T-helper 17 cell (primary cell): ENCODE measurements around the gene PRND. TPM values are rescaled to one million over a fixed set of nuclear protein-coding genes. Genes with fewer than 3 reads are reported as not detected.

Experiments used
- ATAC-seq: fragments of 150-1000 bp; cut with Tn5 transposase; 2 replicates; pipeline ENCODE4 v1.10.0; 2021; ENCODE audit warnings: mild to moderate bottlenecking, moderate library complexity
- DNase-seq, 3 donors: peaks; one replicate each; pipeline versions ENCODE4 v3.0.0 to v3.0.0-alpha.2; 2020 to 2021
- H3K9me3 ChIP-seq: one replicate; pipeline ENCODE4 v1.7.0; 2013; ENCODE audit warnings: low read length, mild to moderate bottlenecking; ENCODE audit not compliant: control insufficient read depth, poor library complexity, severe bottlenecking
- H3K27ac Mint-ChIP-seq: one replicate; pipeline ENCODE4 v1.8.0; 2022; ENCODE audit warnings: mild to moderate bottlenecking, moderate library complexity, mixed read lengths
- H3K27me3 Mint-ChIP-seq: one replicate; pipeline ENCODE4 v1.8.0; 2022; ENCODE audit warnings: mixed read lengths
- H3K36me3 Mint-ChIP-seq: one replicate; pipeline ENCODE4 v1.8.0; 2022; ENCODE audit warnings: low read depth, mixed read lengths
- H3K4me1 Mint-ChIP-seq: one replicate; pipeline ENCODE4 v1.8.0; 2022; ENCODE audit warnings: mild to moderate bottlenecking, mixed read lengths
- H3K4me3 Mint-ChIP-seq: one replicate; pipeline ENCODE4 v1.8.0; 2022; ENCODE audit warnings: mild to moderate bottlenecking, moderate library complexity, mixed read lengths
- total RNA-seq, 4 donors: library from RNA in 2 of 4; stranded (reverse) in 2 of 4; gene quantifications; one replicate each; pipeline ENCODE4 v1.2.3 and lab custom pipeline; 2022 to 2026

The PRND gene
- not detected for total RNA-seq
- total RNA-seq (lab: John Stamatoyannopoulos, UW) = 0 to 0.30 reads per million in 2 donors

DNA sequence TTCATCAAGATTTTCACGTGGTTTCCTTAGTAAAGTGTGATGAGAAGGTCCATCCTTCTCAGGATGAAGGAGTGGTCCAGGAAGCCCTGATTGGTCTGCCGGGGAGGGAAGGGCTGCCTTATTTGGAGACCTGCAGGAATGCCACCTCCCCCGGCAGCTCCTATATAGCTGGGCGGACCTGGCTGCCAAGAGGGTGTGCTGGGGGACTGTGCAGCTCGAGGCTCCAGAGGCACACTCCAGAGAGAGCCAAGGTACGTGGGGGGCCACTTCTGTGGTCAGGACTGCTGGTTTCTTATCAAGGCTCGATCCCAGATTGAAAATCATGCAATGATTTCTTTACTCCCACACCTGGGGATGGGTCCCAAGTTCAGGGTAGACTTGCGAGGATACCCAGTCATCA, at the start of gene PRND:
Gene PRND, plus strand, starts transcription at position 191 of the 400 bp plus-strand sequence. CDS start 2,643 bp downstream, outside the sequence.
- H3K9me3 ChIP-seq = no peaks in the 10 kb centered on the region
- DNase-seq (no peak), ATAC-seq (no peak)
- peaks cover 4% of the 10 kb centered on the region for H3K27me3 Mint-ChIP-seq
- peak within 1 kb of the TSS; percentile 57 for H3K4me3 Mint-ChIP-seq
- no peaks in the 10 kb centered on the region for H3K36me3 Mint-ChIP-seq
- H3K4me1 Mint-ChIP-seq = peaks cover 10% of the 10 kb centered on the region
- peak within 1 kb of the TSS; percentile 70 for H3K27ac Mint-ChIP-seq

DNA sequence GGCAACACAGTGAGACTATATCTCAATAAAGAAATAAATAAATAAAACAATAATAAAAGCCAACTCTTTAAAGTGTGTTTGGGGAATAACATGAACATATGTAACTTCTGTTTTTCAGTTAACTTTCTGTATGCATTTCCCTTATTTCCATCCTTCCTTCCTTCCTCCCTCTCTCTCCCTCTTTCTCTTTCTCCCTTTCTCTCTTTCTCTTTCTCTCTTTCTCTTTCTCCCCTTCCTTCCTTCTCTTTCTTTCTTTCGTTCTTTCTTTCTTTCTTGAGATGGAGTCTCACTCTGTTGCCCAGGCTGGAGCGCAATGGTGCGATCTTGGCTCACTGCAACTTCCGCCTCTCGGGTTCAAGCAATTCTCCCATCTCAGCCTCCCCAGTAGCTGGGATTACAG, 48.8 kb upstream of the PRND start:
- H3K27ac Mint-ChIP-seq = no peak overlapping the region
- no peak for DNase-seq

DNA sequence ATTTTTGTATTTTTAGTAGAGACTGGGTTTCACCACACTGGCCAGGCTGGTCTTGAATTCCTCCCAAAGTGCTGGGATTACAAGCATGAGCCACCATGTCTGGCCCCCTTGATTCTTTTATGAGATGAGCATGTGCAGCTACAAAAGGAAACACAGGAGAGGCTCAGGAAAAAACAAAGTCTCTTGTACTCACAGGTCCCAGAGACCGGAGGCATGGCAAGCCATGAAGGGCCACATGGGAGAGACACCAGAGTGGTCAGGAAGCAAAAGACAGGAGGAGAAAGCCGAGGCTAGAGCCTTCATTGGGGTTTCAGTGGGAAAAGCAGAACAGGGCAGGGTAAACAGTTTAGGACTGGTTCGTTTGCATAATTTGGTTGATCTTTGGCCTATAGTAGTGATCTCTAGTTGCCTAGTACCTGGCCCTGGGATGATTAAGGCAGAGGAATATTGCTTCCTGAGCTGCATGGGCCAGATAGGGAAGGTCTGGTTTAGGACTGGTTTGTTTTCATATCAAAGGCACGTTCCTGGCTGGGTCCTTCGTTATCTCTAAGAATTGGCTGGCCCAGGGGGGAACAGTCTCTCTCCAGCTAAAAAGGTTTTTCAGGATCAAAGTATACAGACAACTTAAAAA, 48.2 kb upstream of the PRND start:
- H3K9me3 ChIP-seq = no peaks in the 10 kb centered on the region
- H3K27ac Mint-ChIP-seq = no peak overlapping the region
- peaks cover 5% of the 10 kb centered on the region for H3K36me3 Mint-ChIP-seq
- H3K4me3 Mint-ChIP-seq = no peak overlapping the region
- no peaks in the 10 kb centered on the region for H3K27me3 Mint-ChIP-seq
- H3K4me1 Mint-ChIP-seq = peaks cover 18% of the 10 kb centered on the region
- DNase-seq (no peak), ATAC-seq (no peak)

More for the DNA sequence above, 48.8 kb upstream of the PRND start:
- Mint-ChIP-seq H3K36me3 (peaks cover 5% of the 10 kb centered on the region), H3K4me3 (no peak overlapping the region), H3K4me1 (peaks cover 16% of the 10 kb centered on the region), H3K27me3 (no peaks in the 10 kb centered on the region)
- no peaks in the 10 kb centered on the region for H3K9me3 ChIP-seq
- no peak for ATAC-seq

DNA sequence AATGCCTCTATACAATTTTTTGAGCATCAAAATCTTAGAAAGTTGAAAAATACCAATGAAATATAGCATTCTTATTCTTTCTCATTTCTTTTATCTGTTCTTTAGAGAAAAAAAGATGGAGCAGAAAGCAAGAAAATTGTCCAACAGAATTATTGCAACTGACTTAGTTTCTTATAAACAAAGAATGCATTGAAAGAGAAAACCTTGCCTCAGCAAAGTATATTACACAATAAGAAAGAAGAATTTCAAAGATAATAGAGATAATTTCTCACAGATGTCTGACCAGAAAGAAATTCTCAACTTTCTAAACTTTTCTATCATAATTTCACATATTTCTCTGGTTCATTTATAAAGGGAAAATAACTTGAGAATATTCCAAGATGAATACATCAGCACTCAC, 47.0 kb upstream of the PRND start:
- H3K4me1 Mint-ChIP-seq = peaks cover 21% of the 10 kb centered on the region
- H3K9me3 ChIP-seq = no peaks in the 10 kb centered on the region
- no peak overlapping the region for H3K27ac Mint-ChIP-seq
- DNase-seq (no peak), ATAC-seq (no peak)
- H3K36me3 Mint-ChIP-seq = peaks cover 5% of the 10 kb centered on the region
- H3K27me3 Mint-ChIP-seq = no peaks in the 10 kb centered on the region
- H3K4me3 Mint-ChIP-seq = no peak overlapping the region

DNA sequence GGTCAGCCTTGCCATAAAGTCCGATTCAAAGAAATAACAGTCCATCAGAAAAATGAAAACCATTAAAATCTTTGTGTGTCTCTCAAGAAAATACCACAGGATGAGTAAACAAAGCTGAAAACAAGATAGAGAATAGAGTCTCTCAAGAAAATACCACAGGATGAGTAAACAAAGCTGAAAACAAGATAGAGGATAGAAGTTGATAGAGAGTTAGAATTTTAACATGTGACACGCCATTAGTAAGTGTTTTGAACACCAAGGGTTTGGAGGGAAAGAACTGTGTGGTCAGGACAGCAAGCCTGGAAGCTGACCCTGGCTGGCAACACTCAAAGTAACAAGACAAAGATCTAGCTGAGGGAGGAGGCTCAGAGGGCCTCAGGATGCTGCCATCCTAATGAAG, 43.9 kb upstream of the PRND start:
- peak overlapping the region; percentile 69 for H3K27ac Mint-ChIP-seq
- no peaks in the 10 kb centered on the region for H3K27me3 Mint-ChIP-seq
- H3K4me1 Mint-ChIP-seq = peaks cover 24% of the 10 kb centered on the region
- H3K4me3 Mint-ChIP-seq = no peak overlapping the region
- H3K36me3 Mint-ChIP-seq = peaks cover 3% of the 10 kb centered on the region
- no peak for DNase-seq
- ATAC-seq = no peak
- no peaks in the 10 kb centered on the region for H3K9me3 ChIP-seq

- no peak overlapping the region for H3K4me3 Mint-ChIP-seq
- DNase-seq = no peak
- H3K27ac Mint-ChIP-seq = peak overlapping the region; percentile 95
- ATAC-seq = no peak
- H3K9me3 ChIP-seq = no peaks in the 10 kb centered on the region
- H3K27me3 Mint-ChIP-seq = no peaks in the 10 kb centered on the region
- H3K4me1 Mint-ChIP-seq = peaks cover 49% of the 10 kb centered on the region
- H3K36me3 Mint-ChIP-seq = peaks cover 3% of the 10 kb centered on the region
These were observed 40.3 kb upstream of the PRND start for GRCh38 chr20:4681401-4681800.

GRCh38 chr20:4681991-4682401, 39.7 kb upstream of the PRND start:
- no peak for ATAC-seq
- Mint-ChIP-seq H3K27me3 (no peaks in the 10 kb centered on the region), H3K4me1 (peaks cover 49% of the 10 kb centered on the region), H3K27ac (peak overlapping the region; percentile 95), H3K36me3 (peaks cover 3% of the 10 kb centered on the region), H3K4me3 (no peak overlapping the region)
- no peak for DNase-seq
- H3K9me3 ChIP-seq = no peaks in the 10 kb centered on the region

GRCh38 chr20:4682682-4683081, 39.0 kb upstream of the PRND start:
- no peak for ATAC-seq
- no peak for DNase-seq
- H3K9me3 ChIP-seq = no peaks in the 10 kb centered on the region
- peak overlapping the region; percentile 95 for H3K27ac Mint-ChIP-seq
- no peak overlapping the region for H3K4me3 Mint-ChIP-seq
- no peaks in the 10 kb centered on the region for H3K27me3 Mint-ChIP-seq
- H3K4me1 Mint-ChIP-seq = peaks cover 48% of the 10 kb centered on the region
- no peaks in the 10 kb centered on the region for H3K36me3 Mint-ChIP-seq

DNA sequence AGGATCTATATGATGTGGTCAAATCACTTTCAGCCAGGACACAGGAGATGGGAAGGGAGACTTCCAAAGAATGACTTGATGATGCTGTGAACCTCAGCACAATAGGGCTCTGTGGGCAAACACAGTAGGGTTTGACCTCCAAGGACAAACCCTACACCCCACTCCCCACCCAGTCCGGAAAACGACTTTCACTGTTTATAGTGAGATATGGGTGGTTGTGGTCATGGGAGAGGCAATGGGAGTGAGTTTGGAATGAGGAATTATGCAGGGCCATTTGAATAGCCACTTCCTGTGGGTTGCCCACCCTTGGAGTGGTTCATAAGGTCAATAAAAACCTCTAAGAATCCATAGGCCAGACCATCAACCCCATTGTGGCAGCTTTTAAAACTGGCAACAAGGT, 38.4 kb upstream of the PRND start:
- no peaks in the 10 kb centered on the region for H3K27me3 Mint-ChIP-seq

GRCh38 chr20:4684837-4685413, 36.8 kb upstream of the PRND start:
- no peaks in the 10 kb centered on the region for H3K9me3 ChIP-seq
- no peak for ATAC-seq
- Mint-ChIP-seq H3K27ac (peak overlapping the region; percentile 95), H3K4me1 (peaks cover 54% of the 10 kb centered on the region), H3K4me3 (peak overlapping the region; percentile 92), H3K36me3 (no peaks in the 10 kb centered on the region), H3K27me3 (no peaks in the 10 kb centered on the region)
- no peak for DNase-seq

More for the DNA sequence above, 38.4 kb upstream of the PRND start:
- Mint-ChIP-seq H3K4me1 (peaks cover 46% of the 10 kb centered on the region), H3K27ac (peak overlapping the region; percentile 95), H3K4me3 (no peak overlapping the region), H3K36me3 (no peaks in the 10 kb centered on the region)
- ATAC-seq (no peak), DNase-seq (no peak)
- no peaks in the 10 kb centered on the region for H3K9me3 ChIP-seq

DNA sequence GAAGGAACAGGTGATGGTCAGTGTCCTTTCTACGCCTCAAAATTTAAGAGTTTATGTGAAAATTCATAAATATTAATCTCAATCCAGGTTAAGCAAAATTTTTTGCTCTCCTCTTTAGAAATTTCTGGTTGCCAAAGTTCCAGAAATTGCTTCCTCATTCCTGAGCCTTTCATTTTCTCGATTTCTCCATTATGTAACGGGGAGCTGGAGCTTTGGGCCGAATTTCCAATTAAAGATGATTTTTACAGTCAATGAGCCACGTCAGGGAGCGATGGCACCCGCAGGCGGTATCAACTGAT, 35.8 kb upstream of the PRND start:
- DNase-seq (no peak), ATAC-seq (no peak)
- H3K4me1 Mint-ChIP-seq = peaks cover 61% of the 10 kb centered on the region
- H3K27ac Mint-ChIP-seq = peak overlapping the region; percentile 95
- peak overlapping the region; percentile 92 for H3K4me3 Mint-ChIP-seq
- H3K36me3 Mint-ChIP-seq = no peaks in the 10 kb centered on the region
- H3K9me3 ChIP-seq = no peaks in the 10 kb centered on the region
- H3K27me3 Mint-ChIP-seq = no peaks in the 10 kb centered on the region

DNA sequence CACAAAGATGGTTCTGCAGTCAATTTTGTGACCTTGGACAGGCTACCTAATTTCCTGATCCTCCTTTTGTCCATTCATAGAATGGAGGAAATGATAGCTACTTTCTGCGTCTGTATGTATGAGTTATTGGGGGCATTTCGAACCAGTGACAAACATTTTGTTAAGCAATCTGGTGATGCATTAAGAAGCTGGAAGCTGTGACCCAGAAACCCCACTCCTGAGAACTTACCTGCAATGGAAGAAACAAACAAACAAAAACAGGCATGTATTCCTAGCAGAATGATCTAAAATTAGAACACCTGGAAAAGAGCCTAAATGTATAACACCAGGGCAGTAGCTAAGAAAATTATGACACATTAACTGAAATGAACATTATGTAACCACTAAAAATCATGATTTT, 33.4 kb upstream of the PRND start:
- H3K4me3 Mint-ChIP-seq = peak overlapping the region; percentile 31
- peaks cover 65% of the 10 kb centered on the region for H3K4me1 Mint-ChIP-seq
- no peaks in the 10 kb centered on the region for H3K36me3 Mint-ChIP-seq

DNA sequence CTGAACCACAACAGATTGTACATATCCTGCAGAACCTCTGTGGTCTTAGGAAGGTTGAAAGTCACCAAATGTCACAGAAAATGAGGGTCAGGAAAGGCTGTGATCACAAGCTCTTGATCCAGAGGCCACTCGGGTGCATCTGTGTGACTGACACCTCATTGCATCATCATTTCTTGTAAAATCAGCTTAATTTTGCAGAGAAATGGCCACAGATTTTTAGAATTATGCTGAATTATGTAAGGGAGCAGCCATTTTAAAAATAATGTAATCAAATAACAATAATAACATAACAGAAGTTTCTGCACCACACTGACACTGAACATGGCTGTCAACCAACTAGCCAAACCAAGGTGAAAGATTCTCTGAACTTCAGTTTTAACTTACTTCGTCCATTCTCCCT, 32.5 kb upstream of the PRND start:
- Mint-ChIP-seq H3K27me3 (no peaks in the 10 kb centered on the region), H3K4me1 (peaks cover 60% of the 10 kb centered on the region), H3K4me3 (peak overlapping the region; percentile 41), H3K27ac (peak overlapping the region; percentile 88), H3K36me3 (no peaks in the 10 kb centered on the region)
- no peaks in the 10 kb centered on the region for H3K9me3 ChIP-seq
- ATAC-seq = no peak
- no peak for DNase-seq

More for the DNA sequence above, 33.4 kb upstream of the PRND start:
- H3K27ac Mint-ChIP-seq = peak overlapping the region; percentile 88
- ATAC-seq = no peak
- no peaks in the 10 kb centered on the region for H3K9me3 ChIP-seq
- DNase-seq = no peak
- no peaks in the 10 kb centered on the region for H3K27me3 Mint-ChIP-seq

DNA sequence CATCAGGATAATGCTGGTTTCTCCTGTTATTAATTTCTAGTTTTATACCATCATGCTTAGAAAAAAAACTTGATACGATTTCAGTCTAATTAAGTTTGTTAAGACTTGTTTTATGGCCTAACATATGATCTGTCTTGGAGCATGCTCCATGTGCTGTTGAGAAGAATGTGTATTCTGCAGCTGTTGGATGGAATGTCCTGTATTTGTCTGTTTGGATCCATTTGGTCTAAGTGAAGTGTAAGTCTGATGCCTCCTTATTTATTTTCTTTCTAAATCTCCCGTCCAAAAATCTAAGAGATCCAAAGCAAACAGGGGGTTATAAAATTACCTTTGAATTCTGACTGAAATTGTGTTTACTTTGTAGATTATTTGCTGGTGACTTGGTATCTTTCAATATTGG, 30.0 kb upstream of the PRND start:
- no peak overlapping the region for H3K4me3 Mint-ChIP-seq
- peaks cover 9% of the 10 kb centered on the region for H3K36me3 Mint-ChIP-seq
- H3K27ac Mint-ChIP-seq = no peak overlapping the region

More for the DNA sequence above, 30.0 kb upstream of the PRND start:
- no peaks in the 10 kb centered on the region for H3K9me3 ChIP-seq
- peaks cover 63% of the 10 kb centered on the region for H3K4me1 Mint-ChIP-seq
- H3K27me3 Mint-ChIP-seq = no peaks in the 10 kb centered on the region
- DNase-seq = no peak
- no peak for ATAC-seq
